AG09309 (cell line): ENCODE results near the gene HSPA8.
A peak's percentile ranks its signal among the peaks of the same experiment; 100 is the strongest.
"Not testable (repeated sequence)": the region's sequence is repeated elsewhere in the genome, so short reads cannot be mapped to it uniquely, and the experiment has no call there.

Experiments
- DNase-seq: peaks from one replicate; pipeline ENCODE4 v3.0.0-alpha.2; 2010; ENCODE audit warnings: low read depth
- H3K4me3 ChIP-seq: 2 replicates; pipeline ENCODE4 v1.5.1; 2011; ENCODE audit warnings: mild to moderate bottlenecking, low read depth, low read length, moderate library complexity; ENCODE audit not compliant: control insufficient read depth
- TF ChIP-seq, protein P1 (sequence below): IDR thresholded peaks from 2 replicates; pipeline ENCODE4 v1.5.1; 2011; ENCODE audit warnings: mild to moderate bottlenecking, low read depth, low read length, inconsistent platforms; ENCODE audit not compliant: insufficient read depth, control insufficient read depth; ENCODE audit errors: missing control alignments

Gene HSPA8

DNA sequence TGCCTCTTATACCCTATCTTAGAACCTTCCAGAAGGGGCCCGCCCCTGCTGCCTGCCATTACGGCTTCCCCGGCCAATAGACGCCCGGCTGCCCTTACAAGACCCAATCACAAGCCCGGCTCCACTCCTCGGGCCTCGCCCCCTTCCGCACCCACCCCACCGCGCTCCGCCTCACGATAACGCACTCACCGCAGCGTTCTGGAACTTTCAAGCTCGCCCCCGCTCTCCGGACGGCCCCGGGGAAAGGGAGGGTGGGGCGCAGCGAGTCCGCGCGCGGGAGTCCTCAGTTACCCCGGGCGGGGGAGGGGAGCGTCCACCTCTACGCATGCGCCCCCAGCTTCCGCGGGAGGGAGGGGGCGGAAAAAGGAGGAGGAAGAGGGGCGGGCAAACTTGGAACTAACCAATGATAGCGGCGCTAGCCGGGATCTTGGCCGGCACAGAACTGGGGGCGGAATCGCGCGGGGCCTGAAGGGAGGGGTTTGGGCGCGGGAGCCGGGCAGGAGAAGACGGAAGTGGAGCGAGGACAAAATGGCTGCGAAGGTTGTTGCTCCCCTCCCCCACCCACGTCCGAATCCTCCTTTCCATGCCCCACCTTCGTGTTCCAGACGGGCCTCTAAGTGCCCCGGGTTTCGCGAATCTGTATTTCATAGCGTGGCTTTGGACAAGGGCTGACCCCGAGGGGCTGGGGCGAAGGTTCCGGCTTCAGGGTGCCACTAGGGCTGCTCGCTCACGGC is 389 bp upstream of the HSPA8 start:
- TF ChIP-seq, protein P1, sequence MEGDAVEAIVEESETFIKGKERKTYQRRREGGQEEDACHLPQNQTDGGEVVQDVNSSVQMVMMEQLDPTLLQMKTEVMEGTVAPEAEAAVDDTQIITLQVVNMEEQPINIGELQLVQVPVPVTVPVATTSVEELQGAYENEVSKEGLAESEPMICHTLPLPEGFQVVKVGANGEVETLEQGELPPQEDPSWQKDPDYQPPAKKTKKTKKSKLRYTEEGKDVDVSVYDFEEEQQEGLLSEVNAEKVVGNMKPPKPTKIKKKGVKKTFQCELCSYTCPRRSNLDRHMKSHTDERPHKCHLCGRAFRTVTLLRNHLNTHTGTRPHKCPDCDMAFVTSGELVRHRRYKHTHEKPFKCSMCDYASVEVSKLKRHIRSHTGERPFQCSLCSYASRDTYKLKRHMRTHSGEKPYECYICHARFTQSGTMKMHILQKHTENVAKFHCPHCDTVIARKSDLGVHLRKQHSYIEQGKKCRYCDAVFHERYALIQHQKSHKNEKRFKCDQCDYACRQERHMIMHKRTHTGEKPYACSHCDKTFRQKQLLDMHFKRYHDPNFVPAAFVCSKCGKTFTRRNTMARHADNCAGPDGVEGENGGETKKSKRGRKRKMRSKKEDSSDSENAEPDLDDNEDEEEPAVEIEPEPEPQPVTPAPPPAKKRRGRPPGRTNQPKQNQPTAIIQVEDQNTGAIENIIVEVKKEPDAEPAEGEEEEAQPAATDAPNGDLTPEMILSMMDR = no peak
- H3K4me3 ChIP-seq = peak overlapping the region; percentile 76
- peak; percentile 99 for DNase-seq

DNA sequence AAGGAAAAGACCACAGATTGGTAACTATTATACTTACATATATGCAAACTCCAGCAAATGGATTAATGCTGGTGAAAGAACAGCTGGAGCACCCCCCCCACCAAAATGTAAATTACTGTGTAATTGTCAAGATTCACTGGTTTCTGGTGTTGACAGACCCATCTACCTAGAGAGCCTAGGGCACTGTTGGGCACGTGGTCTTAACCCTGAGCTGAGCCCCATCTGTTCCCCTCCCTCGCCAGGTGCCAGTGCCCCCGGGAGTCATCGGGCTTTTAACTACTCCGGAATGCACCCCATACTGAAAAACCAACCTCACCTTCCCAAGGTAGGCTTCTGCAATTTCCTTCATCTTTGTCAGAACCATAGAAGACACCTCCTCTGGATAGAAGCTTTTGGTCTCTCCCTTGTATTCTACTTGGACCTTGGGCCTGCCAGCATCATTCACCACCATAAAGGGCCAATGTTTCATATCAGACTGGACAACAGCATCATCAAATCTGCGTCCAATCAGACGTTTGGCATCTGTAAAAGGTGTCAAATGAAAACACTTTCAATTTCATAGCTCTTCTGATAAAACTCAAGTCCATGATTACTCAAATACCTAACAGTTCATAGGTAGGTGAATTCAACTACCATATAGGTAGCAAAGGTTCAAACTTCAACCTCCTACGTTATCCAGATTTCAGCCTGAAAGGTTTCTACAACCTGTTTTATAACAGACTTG is 1.5 kb downstream of the HSPA8 start:
- TF ChIP-seq, protein P1 = no peak
- no peak for DNase-seq
- peak overlapping the region; percentile 72 for H3K4me3 ChIP-seq

DNA sequence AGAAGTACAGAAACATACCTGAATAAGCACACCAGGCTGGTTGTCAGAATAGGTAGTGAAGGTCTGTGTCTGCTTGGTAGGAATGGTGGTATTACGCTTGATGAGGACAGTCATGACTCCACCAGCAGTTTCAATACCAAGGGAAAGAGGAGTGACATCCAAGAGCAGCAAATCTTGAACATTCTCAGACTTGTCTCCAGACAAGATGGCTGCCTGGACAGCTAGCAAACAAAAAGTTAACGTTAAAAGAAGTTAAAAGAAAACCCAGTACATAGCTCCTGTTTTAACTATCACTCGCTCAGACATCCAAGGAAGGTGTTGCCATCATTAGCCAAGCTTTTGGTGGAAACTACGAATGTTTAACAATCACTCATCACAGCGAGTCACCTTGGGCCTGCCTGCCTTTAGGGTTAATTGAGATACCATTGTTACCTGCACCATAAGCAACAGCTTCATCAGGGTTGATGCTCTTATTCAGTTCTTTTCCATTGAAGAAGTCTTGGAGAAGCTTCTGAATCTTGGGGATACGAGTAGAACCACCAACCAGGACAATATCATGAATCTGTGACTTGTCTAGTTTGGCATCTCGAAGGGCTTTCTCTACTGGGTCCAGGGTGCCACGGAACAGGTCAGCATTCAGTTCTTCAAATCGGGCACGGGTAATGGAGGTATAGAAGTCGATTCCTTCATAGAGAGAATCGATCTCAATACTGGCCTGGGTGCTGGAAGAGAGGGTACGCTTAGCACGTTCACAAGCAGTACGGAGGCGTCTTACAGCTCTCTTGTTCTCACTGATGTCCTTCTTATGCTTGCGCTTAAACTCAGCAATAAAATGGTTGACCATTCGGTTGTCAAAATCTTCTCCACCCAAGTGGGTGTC is 2.7 kb downstream of the HSPA8 start:
- peak overlapping the region; percentile 72 for H3K4me3 ChIP-seq
- DNase-seq = not testable (repeated sequence)

DNA sequence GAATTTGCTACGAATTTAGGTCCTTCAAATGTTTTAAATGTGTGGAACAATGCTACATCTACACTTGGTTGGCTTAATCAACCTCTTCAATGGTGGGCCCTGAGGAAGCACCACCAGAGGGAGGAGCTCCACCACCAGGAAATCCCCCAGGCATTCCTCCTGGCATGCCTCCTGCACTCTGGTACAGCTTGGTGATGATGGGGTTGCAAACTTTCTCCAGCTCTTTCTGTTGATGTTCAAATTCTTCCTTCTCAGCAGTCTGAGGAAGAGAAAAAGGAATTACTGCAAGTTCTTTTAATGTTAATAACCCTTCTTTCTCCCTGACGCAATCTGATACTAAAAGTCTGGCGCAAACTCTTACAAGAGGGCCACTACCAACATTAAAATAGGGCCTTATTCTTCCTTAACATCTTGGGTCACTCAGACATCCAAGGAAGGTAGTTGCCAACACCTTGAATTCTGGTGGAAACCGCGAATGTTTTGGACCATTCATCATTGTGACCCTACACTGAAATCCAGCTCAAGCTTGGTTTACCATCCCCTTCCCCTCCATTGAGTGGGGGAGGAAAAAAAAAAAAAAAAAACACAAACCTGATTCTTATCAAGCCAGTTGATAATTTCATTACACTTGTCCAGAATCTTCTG is 4.2 kb downstream of the HSPA8 start:
- no peak overlapping the region for H3K4me3 ChIP-seq
- no peak for DNase-seq
- TF ChIP-seq, protein P1 = no peak

DNA sequence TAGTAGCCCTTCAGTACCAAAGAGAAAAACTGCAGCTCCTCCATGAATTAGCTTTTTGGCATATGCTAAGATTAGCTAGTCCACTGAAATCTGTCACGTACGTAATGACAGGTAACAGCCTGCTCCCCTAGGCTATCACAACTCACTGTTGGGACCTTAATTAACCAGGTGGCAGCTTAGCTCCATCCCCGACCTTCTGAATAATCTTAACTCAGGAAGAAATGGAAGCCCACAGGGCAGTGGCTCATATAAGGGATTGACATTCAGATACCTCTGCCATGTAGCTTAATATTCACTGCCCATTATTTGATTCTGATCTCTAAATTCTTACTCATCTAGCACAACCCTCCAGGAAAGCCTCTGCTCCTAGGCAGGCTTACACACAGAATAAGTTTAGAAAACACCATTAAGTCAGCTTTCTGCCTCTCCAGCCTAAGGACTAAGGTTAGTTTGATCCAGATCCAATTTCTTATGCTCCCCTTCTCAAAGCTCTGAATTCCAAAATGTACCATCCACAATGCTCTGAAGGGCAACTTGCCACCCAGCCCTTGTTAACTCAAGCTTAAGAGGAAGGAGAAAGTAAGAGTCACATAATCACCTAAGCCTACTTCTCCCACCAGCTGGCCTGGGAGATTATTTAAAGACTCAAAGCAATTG is 5.0 kb downstream of the HSPA8 start:
- no peak for DNase-seq
- no peak overlapping the region for H3K4me3 ChIP-seq
- TF ChIP-seq, protein P1 = no peak

DNA sequence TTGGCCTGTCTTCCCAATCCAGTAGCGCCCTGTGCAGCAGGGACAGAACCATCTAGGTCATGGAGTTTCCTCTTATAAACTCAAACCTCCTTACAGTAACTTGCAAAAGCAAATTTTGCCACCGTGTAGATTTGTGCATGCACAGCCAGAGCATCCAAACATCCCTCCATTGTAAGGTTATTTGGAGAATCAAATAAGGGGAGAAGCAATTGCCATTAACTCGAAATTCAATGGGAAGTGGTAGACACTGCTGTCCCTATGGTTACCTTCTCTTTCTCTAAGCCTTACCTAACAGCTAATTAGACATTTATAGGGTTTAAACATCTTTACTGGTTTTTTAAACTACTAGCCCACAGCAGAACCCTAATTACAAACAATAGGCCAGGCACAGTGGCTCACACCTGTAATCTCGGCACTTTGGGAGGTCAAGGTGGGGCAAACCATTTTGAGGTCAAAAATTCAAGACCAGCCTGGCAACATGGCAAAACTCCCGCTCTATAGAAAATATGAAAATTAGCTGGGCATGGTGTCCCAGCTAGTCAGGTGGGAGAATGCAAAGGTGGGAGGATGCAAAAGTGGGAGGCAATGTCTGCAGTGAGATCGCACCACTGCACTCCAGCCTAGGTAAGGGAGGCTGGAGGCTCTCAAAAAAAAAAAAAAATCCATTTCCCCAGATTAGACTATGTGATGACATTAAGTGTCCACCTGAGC is 6.6 kb downstream of the HSPA8 start:
- DNase-seq = no peak
- no peak overlapping the region for H3K4me3 ChIP-seq
- TF ChIP-seq, protein P1 = no peak
